OCI-LY7 (cell line): ENCODE results near the gene UPK3A.

Source experiments
- EZH2phosphoT487 ChIP-seq: fragments of 200-600 bp; sonication (generic); IDR thresholded peaks from 2 replicates; pipeline ENCODE4 v1.6.1; 2018; ENCODE audit warnings: low read depth, borderline replicate concordance, mild to moderate bottlenecking, mixed run types, antibody characterized with exemption, low read length, moderate library complexity, mixed read lengths
- TF ChIP-seq, protein P1 (sequence below): fragments of 200-600 bp; sonication (generic); conservative IDR thresholded peaks from 2 replicates; pipeline ENCODE4 v1.5.1; 2014; ENCODE audit warnings: mild to moderate bottlenecking, antibody characterized with exemption, low read length, moderate library complexity, mixed read lengths

- TF ChIP-seq, protein P1, sequence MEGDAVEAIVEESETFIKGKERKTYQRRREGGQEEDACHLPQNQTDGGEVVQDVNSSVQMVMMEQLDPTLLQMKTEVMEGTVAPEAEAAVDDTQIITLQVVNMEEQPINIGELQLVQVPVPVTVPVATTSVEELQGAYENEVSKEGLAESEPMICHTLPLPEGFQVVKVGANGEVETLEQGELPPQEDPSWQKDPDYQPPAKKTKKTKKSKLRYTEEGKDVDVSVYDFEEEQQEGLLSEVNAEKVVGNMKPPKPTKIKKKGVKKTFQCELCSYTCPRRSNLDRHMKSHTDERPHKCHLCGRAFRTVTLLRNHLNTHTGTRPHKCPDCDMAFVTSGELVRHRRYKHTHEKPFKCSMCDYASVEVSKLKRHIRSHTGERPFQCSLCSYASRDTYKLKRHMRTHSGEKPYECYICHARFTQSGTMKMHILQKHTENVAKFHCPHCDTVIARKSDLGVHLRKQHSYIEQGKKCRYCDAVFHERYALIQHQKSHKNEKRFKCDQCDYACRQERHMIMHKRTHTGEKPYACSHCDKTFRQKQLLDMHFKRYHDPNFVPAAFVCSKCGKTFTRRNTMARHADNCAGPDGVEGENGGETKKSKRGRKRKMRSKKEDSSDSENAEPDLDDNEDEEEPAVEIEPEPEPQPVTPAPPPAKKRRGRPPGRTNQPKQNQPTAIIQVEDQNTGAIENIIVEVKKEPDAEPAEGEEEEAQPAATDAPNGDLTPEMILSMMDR: no peak
- no peak for TF ChIP-seq EZH2phosphoT487
Measured at GRCh38 chr22:45244916-45245315, 39.8 kb upstream of the UPK3A start.
